ENCODE results near the gene AOPEP.

AOPEP gene

DNA sequence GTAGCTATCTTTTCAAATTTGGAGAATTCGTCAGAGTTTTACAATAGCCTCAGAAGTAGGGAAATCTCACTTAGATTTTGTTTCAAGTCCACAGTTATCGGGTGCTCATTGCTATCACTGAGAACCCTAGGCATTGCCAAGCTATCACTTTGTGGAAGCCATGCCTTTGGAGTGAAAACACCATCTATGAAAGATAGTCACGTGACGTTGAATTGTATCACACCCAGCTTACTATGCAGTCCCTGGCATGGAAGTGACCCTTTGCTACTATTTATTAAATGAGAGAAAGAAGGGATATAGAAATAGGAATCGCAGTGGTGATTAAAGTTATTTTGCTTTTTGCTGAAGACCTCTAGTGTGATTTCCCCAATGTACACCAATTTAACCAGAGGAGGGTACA lies 97.2 kb downstream of the AOPEP start:
- TF ChIP-seq TCF12 (IDR thresholded peaks at IDR 0.05; ENCODE audit: low read depth) (no peak), TEAD4 (IDR thresholded peaks at IDR 0.05) (no peak), NFIC (IDR thresholded peaks at IDR 0.05) (no peak), TAF1 (IDR thresholded peaks at IDR 0.05; ENCODE audit: low read depth) (no peak), CREB1 (IDR thresholded peaks at IDR 0.05; ENCODE audit: low read depth) (no peak), FOXM1 (IDR thresholded peaks at IDR 0.05; ENCODE audit: borderline replicate concordance, low read depth) (no peak), EP300 (IDR thresholded peaks at IDR 0.05; ENCODE audit: borderline replicate concordance) (no peak), EGR1 (IDR thresholded peaks at IDR 0.05) (no peak), CEBPB (IDR thresholded peaks at IDR 0.05) (no peak), RAD21 (IDR thresholded peaks at IDR 0.05; ENCODE audit: low read depth) (no peak), ZBTB7A (IDR thresholded peaks at IDR 0.05; ENCODE audit: low read depth) (no peak), YY1 (IDR thresholded peaks at IDR 0.05; ENCODE audit: low read depth) (no peak)
- TF ChIP-seq, protein P1, sequence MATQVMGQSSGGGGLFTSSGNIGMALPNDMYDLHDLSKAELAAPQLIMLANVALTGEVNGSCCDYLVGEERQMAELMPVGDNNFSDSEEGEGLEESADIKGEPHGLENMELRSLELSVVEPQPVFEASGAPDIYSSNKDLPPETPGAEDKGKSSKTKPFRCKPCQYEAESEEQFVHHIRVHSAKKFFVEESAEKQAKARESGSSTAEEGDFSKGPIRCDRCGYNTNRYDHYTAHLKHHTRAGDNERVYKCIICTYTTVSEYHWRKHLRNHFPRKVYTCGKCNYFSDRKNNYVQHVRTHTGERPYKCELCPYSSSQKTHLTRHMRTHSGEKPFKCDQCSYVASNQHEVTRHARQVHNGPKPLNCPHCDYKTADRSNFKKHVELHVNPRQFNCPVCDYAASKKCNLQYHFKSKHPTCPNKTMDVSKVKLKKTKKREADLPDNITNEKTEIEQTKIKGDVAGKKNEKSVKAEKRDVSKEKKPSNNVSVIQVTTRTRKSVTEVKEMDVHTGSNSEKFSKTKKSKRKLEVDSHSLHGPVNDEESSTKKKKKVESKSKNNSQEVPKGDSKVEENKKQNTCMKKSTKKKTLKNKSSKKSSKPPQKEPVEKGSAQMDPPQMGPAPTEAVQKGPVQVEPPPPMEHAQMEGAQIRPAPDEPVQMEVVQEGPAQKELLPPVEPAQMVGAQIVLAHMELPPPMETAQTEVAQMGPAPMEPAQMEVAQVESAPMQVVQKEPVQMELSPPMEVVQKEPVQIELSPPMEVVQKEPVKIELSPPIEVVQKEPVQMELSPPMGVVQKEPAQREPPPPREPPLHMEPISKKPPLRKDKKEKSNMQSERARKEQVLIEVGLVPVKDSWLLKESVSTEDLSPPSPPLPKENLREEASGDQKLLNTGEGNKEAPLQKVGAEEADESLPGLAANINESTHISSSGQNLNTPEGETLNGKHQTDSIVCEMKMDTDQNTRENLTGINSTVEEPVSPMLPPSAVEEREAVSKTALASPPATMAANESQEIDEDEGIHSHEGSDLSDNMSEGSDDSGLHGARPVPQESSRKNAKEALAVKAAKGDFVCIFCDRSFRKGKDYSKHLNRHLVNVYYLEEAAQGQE (IDR thresholded peaks at IDR 0.05; ENCODE audit: low read depth): no peak
- TF ChIP-seq, protein P2, sequence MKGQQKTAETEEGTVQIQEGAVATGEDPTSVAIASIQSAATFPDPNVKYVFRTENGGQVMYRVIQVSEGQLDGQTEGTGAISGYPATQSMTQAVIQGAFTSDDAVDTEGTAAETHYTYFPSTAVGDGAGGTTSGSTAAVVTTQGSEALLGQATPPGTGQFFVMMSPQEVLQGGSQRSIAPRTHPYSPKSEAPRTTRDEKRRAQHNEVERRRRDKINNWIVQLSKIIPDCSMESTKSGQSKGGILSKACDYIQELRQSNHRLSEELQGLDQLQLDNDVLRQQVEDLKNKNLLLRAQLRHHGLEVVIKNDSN (IDR thresholded peaks at IDR 0.05): no peak
- TF ChIP-seq, protein P3, sequence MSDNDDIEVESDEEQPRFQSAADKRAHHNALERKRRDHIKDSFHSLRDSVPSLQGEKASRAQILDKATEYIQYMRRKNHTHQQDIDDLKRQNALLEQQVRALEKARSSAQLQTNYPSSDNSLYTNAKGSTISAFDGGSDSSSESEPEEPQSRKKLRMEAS (IDR thresholded peaks at IDR 0.05): no peak

DNA sequence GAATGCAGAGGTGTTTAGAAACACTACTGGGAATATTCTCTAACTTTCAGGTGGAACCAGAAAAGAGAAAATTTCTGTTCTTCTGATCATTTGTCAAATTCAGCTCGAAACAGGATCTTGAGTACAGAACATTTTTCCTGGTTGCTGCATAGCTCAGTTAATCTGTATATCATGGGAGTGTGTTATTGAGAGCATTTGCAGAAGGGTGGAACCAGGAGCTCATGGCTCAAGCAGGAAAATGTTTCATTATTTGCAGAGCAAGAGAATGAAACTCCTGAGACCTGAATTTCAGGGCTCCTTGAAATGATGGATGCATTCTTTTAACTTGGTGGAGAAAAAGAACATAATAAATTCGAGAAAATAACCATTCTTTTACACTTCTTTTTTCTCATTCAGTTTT lies 97.9 kb downstream of the AOPEP start:
- TF ChIP-seq CREB1 (IDR thresholded peaks at IDR 0.05; ENCODE audit: low read depth) (no peak), ZBTB7A (IDR thresholded peaks at IDR 0.05; ENCODE audit: low read depth) (no peak), TEAD4 (IDR thresholded peaks at IDR 0.05) (no peak), CEBPB (IDR thresholded peaks at IDR 0.05) (no peak), YY1 (IDR thresholded peaks at IDR 0.05; ENCODE audit: low read depth) (no peak), TCF12 (IDR thresholded peaks at IDR 0.05; ENCODE audit: low read depth) (no peak), TAF1 (IDR thresholded peaks at IDR 0.05; ENCODE audit: low read depth) (no peak), EGR1 (IDR thresholded peaks at IDR 0.05) (no peak), RAD21 (IDR thresholded peaks at IDR 0.05; ENCODE audit: low read depth) (no peak), FOXM1 (IDR thresholded peaks at IDR 0.05; ENCODE audit: borderline replicate concordance, low read depth) (no peak)
- TF ChIP-seq, protein P1 (IDR thresholded peaks at IDR 0.05; ENCODE audit: low read depth): no peak
- TF ChIP-seq, protein P2 (IDR thresholded peaks at IDR 0.05): no peak
- TF ChIP-seq, protein P3 (IDR thresholded peaks at IDR 0.05): no peak

DNA sequence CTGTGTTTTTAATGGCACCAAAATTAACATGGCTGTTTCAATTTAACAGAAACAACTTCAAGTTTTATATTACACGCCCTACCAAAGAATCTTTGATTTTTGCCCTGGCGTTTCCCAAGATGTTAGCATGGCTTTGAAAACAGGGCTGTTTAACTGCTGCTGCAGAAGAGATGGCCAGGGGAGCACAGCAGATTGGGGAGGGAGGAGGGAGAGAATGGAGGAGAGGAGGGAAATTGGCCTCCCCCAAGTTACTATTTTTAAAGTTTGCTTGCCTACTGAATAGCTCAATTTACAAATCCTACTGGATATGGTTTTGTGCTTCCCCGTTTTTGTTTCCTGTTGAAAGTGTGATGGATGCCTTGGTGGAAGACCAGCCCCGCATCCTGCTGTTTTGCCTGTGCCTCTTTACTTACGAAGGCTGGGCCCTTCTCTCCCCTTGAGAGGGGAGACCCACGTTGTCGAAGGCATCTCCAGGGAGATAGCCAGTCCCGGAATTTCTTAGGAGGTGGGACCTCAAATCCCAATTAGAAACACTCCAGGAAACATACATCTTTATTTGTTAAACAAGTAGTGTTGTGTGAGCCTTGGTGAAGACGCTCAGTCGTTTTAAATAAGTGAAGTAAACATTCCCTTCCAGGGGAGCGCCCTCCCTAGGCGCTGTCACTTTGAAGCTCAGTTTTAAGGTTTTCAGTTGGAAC lies 98.6 kb downstream of the AOPEP start:
- TF ChIP-seq TCF12 (IDR thresholded peaks at IDR 0.05; ENCODE audit: low read depth): no peak
- TF ChIP-seq TAF1 (IDR thresholded peaks at IDR 0.05; ENCODE audit: low read depth): no peak
- TF ChIP-seq TEAD4 (IDR thresholded peaks at IDR 0.05): no peak
- TF ChIP-seq FOXM1 (IDR thresholded peaks at IDR 0.05; ENCODE audit: borderline replicate concordance, low read depth): no peak
- no peak for TF ChIP-seq CREB1 (IDR thresholded peaks at IDR 0.05; ENCODE audit: low read depth)
- TF ChIP-seq NFIC (IDR thresholded peaks at IDR 0.05): no peak
- no peak for TF ChIP-seq CEBPB (IDR thresholded peaks at IDR 0.05)
- TF ChIP-seq, protein P1 (IDR thresholded peaks at IDR 0.05; ENCODE audit: low read depth): no peak
- TF ChIP-seq EGR1 (IDR thresholded peaks at IDR 0.05): no peak
- no peak for TF ChIP-seq YY1 (IDR thresholded peaks at IDR 0.05; ENCODE audit: low read depth)
- TF ChIP-seq RAD21 (IDR thresholded peaks at IDR 0.05; ENCODE audit: low read depth): no peak
- TF ChIP-seq, protein P3 (IDR thresholded peaks at IDR 0.05): no peak
- TF ChIP-seq, protein P2 (IDR thresholded peaks at IDR 0.05): no peak
- TF ChIP-seq ZBTB7A (IDR thresholded peaks at IDR 0.05; ENCODE audit: low read depth): no peak
- no peak for TF ChIP-seq EP300 (IDR thresholded peaks at IDR 0.05; ENCODE audit: borderline replicate concordance)
